Ovary (tissue), 3 donors: Measurements from ENCODE around the gene TMEM207.

Experiments used
- CTCF ChIP-seq, 3 donors: fragments of 450-650 bp in 2 of 3; fragments of 200-600 bp in 1 of 3; IDR thresholded peaks; one replicate each; pipeline versions ENCODE4 v1.5.1 to v1.8.0; 2016 to 2022; ENCODE audit warnings: antibody characterized with exemption in 3 of 3, mild to moderate bottlenecking in 1 of 3
- EP300 ChIP-seq: sonication (generic); formaldehyde crosslinking; IDR thresholded peaks from one replicate; pipeline ENCODE4 v1.6.1; 2017; ENCODE audit warnings: antibody characterized with exemption
- POLR2A ChIP-seq: fragments of 450-650 bp; IDR thresholded peaks from one replicate; pipeline ENCODE4 v1.6.1; 2017; ENCODE audit warnings: antibody characterized with exemption, mild to moderate bottlenecking, moderate library complexity
- donor health status: DM: no; HTN: no; CAD: no.

DNA sequence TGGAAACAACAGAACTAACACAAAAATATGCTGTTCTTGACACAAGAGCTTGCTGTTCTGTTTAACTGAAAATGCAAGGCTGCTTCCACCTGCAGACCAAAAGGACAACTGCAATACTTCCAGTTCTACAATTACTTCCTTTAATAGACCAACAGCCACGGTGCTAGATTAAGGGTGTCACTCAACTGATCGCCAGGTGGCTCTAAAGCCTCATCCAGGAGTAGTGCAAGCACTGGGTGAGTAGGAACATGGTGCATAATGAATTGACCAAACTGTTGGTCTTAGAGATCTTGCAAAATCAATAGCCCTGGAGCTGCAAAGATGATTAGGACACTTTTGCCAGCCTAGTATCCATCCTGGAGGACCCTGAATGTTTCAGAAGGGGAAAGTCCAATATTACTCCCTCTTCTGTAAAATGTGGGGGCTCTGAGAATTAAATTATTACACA is 65.4 kb downstream of the TMEM207 start:
- TF ChIP-seq CTCF (IDR thresholded peaks at IDR 0.05) (peak in 2 of 3 donors; percentile 32 to 44), EP300 (no peak), POLR2A (no peak)
